ENCODE measurements around the gene ZNF606. TPM values are rescaled to one million over a fixed set of nuclear protein-coding genes. Genes with fewer than 3 reads are reported as not detected.
"Not testable (repeated sequence)": the region's sequence is repeated elsewhere in the genome, so short reads cannot be mapped to it uniquely, and the experiment has no call there.

The ZNF606 gene
- polyA plus RNA-seq, 6 donors from 2014 or later: 6.1 to 16.0 (median 9.3) TPM

GRCh38 chr19:58035863-58036262 lies 33.2 kb upstream of the ZNF606 start:
- Mint-ChIP-seq H3K27me3 (peaks cover 21 to 57% (median 54%) of the 10 kb centered on the region in 3 donors), H3K4me1 (peaks cover 8 to 18% (median 9%) of the 10 kb centered on the region in 3 donors), H3K4me3 (peak overlapping the region in 3 of 8 donors; percentile 48 to 61 (median 53)), H3K36me3 (peaks cover 4 to 33% of the 10 kb centered on the region in 2 donors), H3K27ac (no peak overlapping the region), H3K9me3 (peaks cover 12 to 33% (median 19%) of the 10 kb centered on the region in 7 donors)
- DNase-seq (no peak), ATAC-seq (ENCODE audit: low read depth in 2 of 2) (no peak)

GRCh38 chr19:58034477-58034793 lies 31.8 kb upstream of the ZNF606 start:
- Mint-ChIP-seq H3K4me3 (peak overlapping the region in 3 of 8 donors; percentile 72 to 92 (median 88)), H3K27me3 (peaks cover 22 to 56% (median 47%) of the 10 kb centered on the region in 3 donors), H3K9me3 (peaks cover 11 to 36% (median 19%) of the 10 kb centered on the region in 7 donors), H3K27ac (peak overlapping the region in 1 of 6 donors; percentile 85), H3K4me1 (peaks cover 8 to 18% (median 9%) of the 10 kb centered on the region in 3 donors), H3K36me3 (peaks cover 4 to 33% of the 10 kb centered on the region in 2 donors)
- ATAC-seq (ENCODE audit: low read depth in 2 of 2) (no peak), DNase-seq (no peak)

- peak; percentile 92 for ATAC-seq (ENCODE audit: low read depth in 2 of 2)
- H3K27ac Mint-ChIP-seq: peak within 1 kb of the TSS in 4 of 6 donors; percentile 85 to 96 (median 93)
- peaks cover 13 to 39% (median 19%) of the 10 kb centered on the region in 7 donors for H3K9me3 Mint-ChIP-seq
- peak; percentile 74 for DNase-seq
- H3K4me3 Mint-ChIP-seq: peak within 1 kb of the TSS; percentile 70 to 92 (median 79)
- H3K4me1 Mint-ChIP-seq: peaks cover 8 to 18% (median 9%) of the 10 kb centered on the region in 3 donors
- H3K27me3 Mint-ChIP-seq: peaks cover 25 to 56% (median 47%) of the 10 kb centered on the region in 3 donors
- H3K36me3 Mint-ChIP-seq: peaks cover 4 to 33% of the 10 kb centered on the region in 2 donors
Measured at GRCh38 chr19:58033741-58034476, 31.3 kb upstream of the ZNF606 start, which contains the start of gene ZSCAN1. TSS of gene ZSCAN1 (plus strand) at chr19:58034025. CDS start at chr19:58037837, 3,812 bp downstream.

- no peak overlapping the region for H3K27ac Mint-ChIP-seq
- no peak for DNase-seq
- peaks cover 8 to 17% (median 16%) of the 10 kb centered on the region in 3 donors for H3K27me3 Mint-ChIP-seq
- ATAC-seq (ENCODE audit: low read depth in 2 of 2): no peak
- H3K4me3 Mint-ChIP-seq: no peak overlapping the region
- peaks cover 0 to 14% (median 6%) of the 10 kb centered on the region in 7 donors for H3K9me3 Mint-ChIP-seq
- peaks cover 0 to 10% (median 7%) of the 10 kb centered on the region in 3 donors for H3K4me1 Mint-ChIP-seq
- no peaks in the 10 kb centered on the region for H3K36me3 Mint-ChIP-seq
Measured at GRCh38 chr19:58024661-58025060, 22.0 kb upstream of the ZNF606 start.

- H3K27ac Mint-ChIP-seq: peak overlapping the region in 2 of 6 donors; percentile 61 to 74
- no peak overlapping the region for H3K4me3 Mint-ChIP-seq
- H3K4me1 Mint-ChIP-seq: peaks cover 0 to 10% (median 7%) of the 10 kb centered on the region in 3 donors
- no peaks in the 10 kb centered on the region for H3K36me3 Mint-ChIP-seq
- peak; percentile 13 to 20 for ATAC-seq (ENCODE audit: low read depth in 2 of 2)
- H3K27me3 Mint-ChIP-seq: peaks cover 0 to 6% (median 0%) of the 10 kb centered on the region in 3 donors
- DNase-seq: no peak
- H3K9me3 Mint-ChIP-seq: peaks cover 0 to 10% (median 5%) of the 10 kb centered on the region in 7 donors
Measured at GRCh38 chr19:58022283-58022660, 19.7 kb upstream of the ZNF606 start.

- Mint-ChIP-seq H3K9me3 (peaks cover 0 to 10% (median 4%) of the 10 kb centered on the region in 7 donors), H3K4me3 (peak overlapping the region in 2 of 8 donors; percentile 26 to 45), H3K27me3 (peaks cover 0 to 6% (median 0%) of the 10 kb centered on the region in 3 donors), H3K36me3 (no peaks in the 10 kb centered on the region), H3K4me1 (peaks cover 0 to 10% (median 7%) of the 10 kb centered on the region in 3 donors), H3K27ac (peak overlapping the region in 5 of 6 donors; percentile 11 to 95 (median 61))
- DNase-seq (peak; percentile 74), ATAC-seq (ENCODE audit: low read depth in 2 of 2) (peak; percentile 99)
Measured at GRCh38 chr19:58021541-58022282, 19.1 kb upstream of the ZNF606 start.

- Mint-ChIP-seq H3K27ac (no peak overlapping the region), H3K9me3 (peaks cover 0 to 5% (median under 1%) of the 10 kb centered on the region in 7 donors), H3K36me3 (no peaks in the 10 kb centered on the region), H3K4me3 (no peak overlapping the region), H3K4me1 (peaks cover 0 to 10% (median 7%) of the 10 kb centered on the region in 3 donors), H3K27me3 (peaks cover 0 to 6% (median 5%) of the 10 kb centered on the region in 3 donors)
- ATAC-seq (ENCODE audit: low read depth in 2 of 2): no peak
- no peak for DNase-seq
Measured at GRCh38 chr19:58020129-58020528, 17.5 kb upstream of the ZNF606 start.

- Mint-ChIP-seq H3K27me3 (peaks cover 0 to 5% (median 0%) of the 10 kb centered on the region in 3 donors), H3K4me1 (peaks cover 0 to 12% (median 3%) of the 10 kb centered on the region in 3 donors), H3K4me3 (no peak overlapping the region), H3K27ac (no peak overlapping the region), H3K36me3 (peaks cover 0 to 7% of the 10 kb centered on the region in 2 donors), H3K9me3 (peaks cover 0 to 9% (median 0%) of the 10 kb centered on the region in 7 donors)
- DNase-seq (no peak), ATAC-seq (ENCODE audit: low read depth in 2 of 2) (no peak)
Measured at GRCh38 chr19:58014141-58014540, 11.5 kb upstream of the ZNF606 start.

GRCh38 chr19:58010507-58010906 lies 7.9 kb upstream of the ZNF606 start:
- Mint-ChIP-seq H3K36me3 (peaks cover 0 to 28% of the 10 kb centered on the region in 2 donors), H3K27me3 (no peaks in the 10 kb centered on the region), H3K27ac (peak overlapping the region in 5 of 6 donors; percentile 60 to 94 (median 90)), H3K4me3 (peak overlapping the region; percentile 83 to 93 (median 90)), H3K4me1 (peaks cover 0 to 25% (median 15%) of the 10 kb centered on the region in 3 donors), H3K9me3 (peaks cover 0 to 23% (median 8%) of the 10 kb centered on the region in 7 donors)
- DNase-seq: no peak
- ATAC-seq (ENCODE audit: low read depth in 2 of 2): no peak

- peak overlapping the region; percentile 83 to 93 (median 90) for H3K4me3 Mint-ChIP-seq
- no peaks in the 10 kb centered on the region for H3K27me3 Mint-ChIP-seq
- H3K36me3 Mint-ChIP-seq: peaks cover 2 to 35% of the 10 kb centered on the region in 2 donors
- peak; percentile 96 to 99 for ATAC-seq (ENCODE audit: low read depth in 2 of 2)
- H3K9me3 Mint-ChIP-seq: peaks cover 0 to 26% (median 9%) of the 10 kb centered on the region in 7 donors
- peak overlapping the region; percentile 67 to 95 (median 92) for H3K27ac Mint-ChIP-seq
- peak; percentile 87 for DNase-seq
- peaks cover 1 to 32% (median 22%) of the 10 kb centered on the region in 3 donors for H3K4me1 Mint-ChIP-seq
Measured at GRCh38 chr19:58009666-58010301, 7.2 kb upstream of the ZNF606 start.

GRCh38 chr19:58009301-58009665 lies 6.7 kb upstream of the ZNF606 start:
- Mint-ChIP-seq H3K27ac (peak overlapping the region; percentile 30 to 95 (median 91)), H3K27me3 (no peaks in the 10 kb centered on the region), H3K9me3 (peaks cover 0 to 30% (median 12%) of the 10 kb centered on the region in 7 donors), H3K36me3 (peaks cover 4 to 40% of the 10 kb centered on the region in 2 donors), H3K4me3 (peak overlapping the region; percentile 83 to 93 (median 90)), H3K4me1 (peaks cover 6 to 37% (median 27%) of the 10 kb centered on the region in 3 donors)
- no peak for ATAC-seq (ENCODE audit: low read depth in 2 of 2)
- no peak for DNase-seq

GRCh38 chr19:58008877-58009276 lies 6.3 kb upstream of the ZNF606 start:
- ATAC-seq (ENCODE audit: low read depth in 2 of 2); H3K27me3 Mint-ChIP-seq; DNase-seq: not testable (repeated sequence)
- Mint-ChIP-seq H3K27ac (peak overlapping the region in 5 of 6 donors; percentile 58 to 95 (median 89)), H3K36me3 (peaks cover 7 to 45% of the 10 kb centered on the region in 2 donors), H3K4me3 (peak overlapping the region in 7 of 8 donors; percentile 83 to 93 (median 90)), H3K9me3 (peaks cover 0 to 33% (median 12%) of the 10 kb centered on the region in 7 donors), H3K4me1 (peaks cover 10 to 41% (median 31%) of the 10 kb centered on the region in 3 donors)
